Keratinocyte (primary cell): Measurements from ENCODE around the gene F7.

Experiments used
- EZH2 ChIP-seq: IDR thresholded peaks from one replicate; pipeline ENCODE4 v1.6.1; 2012; ENCODE audit warnings: inconsistent platforms, mild to moderate bottlenecking, low read length, moderate library complexity
- TF ChIP-seq, protein P1 (sequence below), 3 experiments: IDR thresholded peaks in 1 of 3; conservative IDR thresholded peaks in 1 of 3; optimal IDR thresholded peaks in 1 of 3; 2 replicates in 2 of 3; 3 replicates in 1 of 3; pipeline versions ENCODE3 to v1.5.1; 2011; ENCODE audit warnings: low read length in 3 of 3, mild to moderate bottlenecking in 3 of 3, moderate library complexity in 2 of 3, control low read depth in 1 of 3, inconsistent platforms in 1 of 3; ENCODE audit not compliant: insufficient read depth in 2 of 3; ENCODE audit errors: extremely low read depth in 1 of 3

DNA sequence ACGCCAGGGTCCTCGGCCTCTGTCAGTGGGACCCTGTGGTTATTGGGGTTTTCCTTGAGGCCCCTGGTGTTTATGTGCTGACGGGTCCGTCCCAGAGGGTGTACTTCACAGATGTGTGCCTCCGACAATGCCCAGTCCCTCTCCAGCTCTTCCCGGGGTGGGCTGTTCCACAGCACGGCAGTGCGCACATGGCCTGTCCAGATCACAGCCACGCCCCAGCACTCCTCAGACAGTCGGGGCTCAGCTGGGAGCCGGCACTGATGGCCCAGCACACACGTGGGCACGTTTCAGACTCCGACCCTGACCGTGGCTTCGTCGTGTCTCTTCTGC, 16.9 kb upstream of the F7 start:
- TF ChIP-seq, protein P1, sequence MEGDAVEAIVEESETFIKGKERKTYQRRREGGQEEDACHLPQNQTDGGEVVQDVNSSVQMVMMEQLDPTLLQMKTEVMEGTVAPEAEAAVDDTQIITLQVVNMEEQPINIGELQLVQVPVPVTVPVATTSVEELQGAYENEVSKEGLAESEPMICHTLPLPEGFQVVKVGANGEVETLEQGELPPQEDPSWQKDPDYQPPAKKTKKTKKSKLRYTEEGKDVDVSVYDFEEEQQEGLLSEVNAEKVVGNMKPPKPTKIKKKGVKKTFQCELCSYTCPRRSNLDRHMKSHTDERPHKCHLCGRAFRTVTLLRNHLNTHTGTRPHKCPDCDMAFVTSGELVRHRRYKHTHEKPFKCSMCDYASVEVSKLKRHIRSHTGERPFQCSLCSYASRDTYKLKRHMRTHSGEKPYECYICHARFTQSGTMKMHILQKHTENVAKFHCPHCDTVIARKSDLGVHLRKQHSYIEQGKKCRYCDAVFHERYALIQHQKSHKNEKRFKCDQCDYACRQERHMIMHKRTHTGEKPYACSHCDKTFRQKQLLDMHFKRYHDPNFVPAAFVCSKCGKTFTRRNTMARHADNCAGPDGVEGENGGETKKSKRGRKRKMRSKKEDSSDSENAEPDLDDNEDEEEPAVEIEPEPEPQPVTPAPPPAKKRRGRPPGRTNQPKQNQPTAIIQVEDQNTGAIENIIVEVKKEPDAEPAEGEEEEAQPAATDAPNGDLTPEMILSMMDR (optimal IDR thresholded peaks at IDR 0.05 in 1 of 3, IDR thresholded peaks at IDR 0.05 in 1 of 3, conservative IDR thresholded peaks at IDR 0.05 in 1 of 3; ENCODE audit: extremely low read depth in 1 of 3, insufficient read depth in 2 of 3, low read length in 3 of 3) = no peak
- TF ChIP-seq EZH2 = no peak
